RWPE1 (cell line): ENCODE data around the gene EEF1G.

ENCODE experiments used
- CTCF ChIA-PET: fragments of 350-600 bp; sonication (Branson Sonifier 250); formaldehyde crosslinking; extraction: SDS; loops from one replicate; lab custom pipeline; 2021; lab: Yijun Ruan, JAX
- POLR2A ChIA-PET: fragments of 400-600 bp; formaldehyde crosslinking; extraction: SDS; loops from one replicate; lab custom pipeline; 2020; ENCODE audit warnings: antibody characterized with exemption; ENCODE audit not compliant: low non-redundant PET; lab: Yijun Ruan, JAX
- DNase-seq: peaks from one replicate; pipeline ENCODE4 v3.0.0; 2012; ENCODE audit warnings: low spot score
- H3K27ac ChIP-seq: fragments of 450-650 bp; 2 replicates; pipeline ENCODE4 v1.5.1; 2017
- TF ChIP-seq, protein P1 (sequence below): fragments of 450-650 bp; conservative IDR thresholded peaks from 2 replicates; pipeline ENCODE4 v1.5.1; 2017; ENCODE audit warnings: low read depth, mild to moderate bottlenecking

The EEF1G gene

DNA sequence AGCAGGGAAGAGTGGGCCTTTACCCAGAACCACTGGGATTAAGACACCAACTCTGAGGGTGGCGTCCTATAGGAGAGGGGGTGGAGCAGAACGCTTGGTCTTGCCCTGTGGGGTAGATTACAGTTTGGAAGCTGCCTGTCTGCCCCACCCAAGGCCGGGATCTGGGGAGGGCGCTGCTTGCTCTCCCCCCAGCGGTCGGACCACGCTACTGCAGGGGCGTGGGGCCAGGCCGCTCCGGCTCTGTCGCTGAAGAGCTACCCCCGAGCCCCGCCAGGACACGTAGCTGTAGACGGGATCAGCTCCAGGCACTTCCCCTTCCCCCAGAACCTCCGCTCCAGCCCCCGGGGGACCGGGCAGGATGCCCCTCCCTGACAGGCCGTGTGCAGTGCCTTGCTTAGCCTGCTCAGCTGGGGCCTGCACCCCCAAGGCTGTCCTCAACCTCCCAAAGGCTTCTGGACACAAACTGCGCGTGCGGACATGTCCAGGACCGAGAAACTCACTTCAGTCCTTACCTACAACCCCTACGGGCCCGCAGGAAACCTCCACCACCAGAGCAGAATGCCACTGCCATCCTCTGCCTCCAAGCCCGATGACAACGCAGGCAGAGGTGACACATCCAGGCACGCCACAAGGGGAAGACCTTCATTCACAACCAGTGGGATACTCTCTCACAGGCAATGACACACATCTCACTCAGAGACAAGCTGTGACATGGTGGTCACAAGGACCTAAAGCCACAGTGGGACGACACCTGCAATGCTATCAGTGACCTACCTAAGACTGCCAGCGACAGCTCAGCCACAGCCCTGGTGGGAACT is 30.7 kb downstream of the EEF1G start:
- peak overlapping the region; percentile 100 for H3K27ac ChIP-seq
- ChIA-PET CTCF (interaction anchor here (0.5 to 4.8 kb wide), 28 partner anchors 9 to 795 kb away, joined by 3 to 74 read pairs (median 5); no protein-coding TSS in a partner anchor), POLR2A (interaction anchor here (0.6 to 1.1 kb wide), 3 partner anchors 10 to 152 kb away, joined by 3 read pairs; no protein-coding TSS in a partner anchor)
- TF ChIP-seq, protein P1, sequence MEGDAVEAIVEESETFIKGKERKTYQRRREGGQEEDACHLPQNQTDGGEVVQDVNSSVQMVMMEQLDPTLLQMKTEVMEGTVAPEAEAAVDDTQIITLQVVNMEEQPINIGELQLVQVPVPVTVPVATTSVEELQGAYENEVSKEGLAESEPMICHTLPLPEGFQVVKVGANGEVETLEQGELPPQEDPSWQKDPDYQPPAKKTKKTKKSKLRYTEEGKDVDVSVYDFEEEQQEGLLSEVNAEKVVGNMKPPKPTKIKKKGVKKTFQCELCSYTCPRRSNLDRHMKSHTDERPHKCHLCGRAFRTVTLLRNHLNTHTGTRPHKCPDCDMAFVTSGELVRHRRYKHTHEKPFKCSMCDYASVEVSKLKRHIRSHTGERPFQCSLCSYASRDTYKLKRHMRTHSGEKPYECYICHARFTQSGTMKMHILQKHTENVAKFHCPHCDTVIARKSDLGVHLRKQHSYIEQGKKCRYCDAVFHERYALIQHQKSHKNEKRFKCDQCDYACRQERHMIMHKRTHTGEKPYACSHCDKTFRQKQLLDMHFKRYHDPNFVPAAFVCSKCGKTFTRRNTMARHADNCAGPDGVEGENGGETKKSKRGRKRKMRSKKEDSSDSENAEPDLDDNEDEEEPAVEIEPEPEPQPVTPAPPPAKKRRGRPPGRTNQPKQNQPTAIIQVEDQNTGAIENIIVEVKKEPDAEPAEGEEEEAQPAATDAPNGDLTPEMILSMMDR: peak; percentile 97
- DNase-seq: peak; percentile 67

DNA sequence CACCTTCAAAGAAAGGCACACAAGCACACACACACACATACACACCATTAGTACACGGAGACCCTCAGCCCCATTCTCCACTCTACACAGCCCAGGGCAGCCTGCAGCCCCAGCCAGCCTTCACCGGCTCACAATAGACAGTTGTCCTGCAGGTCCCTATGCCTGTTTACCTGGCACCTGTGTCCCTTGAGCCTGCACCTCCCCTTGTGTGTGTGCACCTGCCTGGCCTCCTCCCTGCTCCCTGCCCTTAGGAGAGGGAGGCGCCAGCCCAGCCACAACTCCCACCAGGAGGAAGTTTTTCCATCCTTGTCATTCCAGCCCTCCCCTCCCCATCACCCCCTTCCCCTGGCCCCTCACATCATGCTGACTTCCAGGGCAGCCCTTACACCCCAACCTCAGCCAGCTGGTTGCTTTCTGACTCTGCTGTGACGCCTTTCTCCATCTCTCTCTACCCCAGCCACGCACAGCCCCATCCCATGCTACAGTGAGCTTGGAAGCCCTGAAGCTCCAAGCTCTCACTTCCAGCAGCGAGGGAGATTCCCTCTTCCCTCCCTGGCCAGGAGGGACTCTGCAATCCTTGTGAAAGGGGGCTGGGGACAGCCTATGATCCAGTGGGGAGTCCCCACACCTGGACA is 31.5 kb downstream of the EEF1G start:
- H3K27ac ChIP-seq: peak overlapping the region; percentile 100
- DNase-seq: no peak
- TF ChIP-seq, protein P1: no peak
- ChIA-PET POLR2A (interaction anchor here (0.6 kb wide), 1 partner anchor 152 kb away, joined by 3 read pairs; no protein-coding TSS in a partner anchor), CTCF (interaction anchor here (0.5 to 4.8 kb wide), 21 partner anchors 11 to 149 kb away, joined by 3 to 74 read pairs (median 6); no protein-coding TSS in a partner anchor)

DNA sequence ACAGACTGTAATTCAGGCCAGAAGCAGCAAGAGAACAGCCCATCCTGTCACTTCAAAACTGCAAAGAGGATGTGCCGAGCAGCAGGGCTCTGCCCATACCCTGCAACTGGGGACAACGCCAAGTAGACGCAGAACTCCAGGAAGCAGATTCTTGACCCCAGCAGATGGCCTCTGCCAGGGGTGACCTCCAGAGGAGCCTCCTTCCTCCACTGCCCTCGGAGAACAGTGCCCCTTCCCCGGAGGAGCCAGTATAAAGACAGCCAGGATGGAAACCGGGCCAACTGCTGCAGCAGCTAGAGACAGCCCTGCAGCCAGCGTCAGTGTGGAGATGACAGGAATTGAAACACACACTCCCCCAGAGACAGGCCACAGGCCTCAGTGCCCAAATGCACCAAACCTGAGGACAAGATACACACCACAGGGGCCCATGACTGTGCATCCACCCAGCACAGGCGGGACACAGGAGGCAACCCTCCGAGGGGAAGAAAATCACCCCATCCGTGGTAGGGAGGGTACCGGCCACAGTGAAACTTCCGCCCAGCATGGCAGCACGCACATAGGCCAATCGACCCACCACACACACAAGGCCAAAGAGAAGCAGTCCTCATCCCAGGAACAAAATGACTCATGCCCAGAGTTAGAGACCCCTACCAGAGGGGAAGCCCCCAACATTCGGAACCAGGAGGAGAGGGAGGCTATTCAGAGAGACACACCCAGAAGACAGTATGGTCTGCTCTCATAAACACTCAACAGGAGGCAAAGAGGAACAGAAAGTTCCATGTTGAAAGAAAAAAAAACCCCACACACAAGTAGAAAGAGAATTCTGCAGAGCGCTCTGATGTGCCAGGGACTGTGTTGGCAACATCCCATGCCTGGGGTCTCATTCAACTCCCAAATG is 32.6 kb downstream of the EEF1G start:
- H3K27ac ChIP-seq: peak overlapping the region; percentile 100
- CTCF ChIA-PET: interaction anchor here (0.6 to 4.8 kb wide), 5 partner anchors 33 to 146 kb away, joined by 4 to 33 read pairs (median 7); no protein-coding TSS in a partner anchor
- TF ChIP-seq, protein P1: no peak
- POLR2A ChIA-PET: no interaction called here
- no peak for DNase-seq

DNA sequence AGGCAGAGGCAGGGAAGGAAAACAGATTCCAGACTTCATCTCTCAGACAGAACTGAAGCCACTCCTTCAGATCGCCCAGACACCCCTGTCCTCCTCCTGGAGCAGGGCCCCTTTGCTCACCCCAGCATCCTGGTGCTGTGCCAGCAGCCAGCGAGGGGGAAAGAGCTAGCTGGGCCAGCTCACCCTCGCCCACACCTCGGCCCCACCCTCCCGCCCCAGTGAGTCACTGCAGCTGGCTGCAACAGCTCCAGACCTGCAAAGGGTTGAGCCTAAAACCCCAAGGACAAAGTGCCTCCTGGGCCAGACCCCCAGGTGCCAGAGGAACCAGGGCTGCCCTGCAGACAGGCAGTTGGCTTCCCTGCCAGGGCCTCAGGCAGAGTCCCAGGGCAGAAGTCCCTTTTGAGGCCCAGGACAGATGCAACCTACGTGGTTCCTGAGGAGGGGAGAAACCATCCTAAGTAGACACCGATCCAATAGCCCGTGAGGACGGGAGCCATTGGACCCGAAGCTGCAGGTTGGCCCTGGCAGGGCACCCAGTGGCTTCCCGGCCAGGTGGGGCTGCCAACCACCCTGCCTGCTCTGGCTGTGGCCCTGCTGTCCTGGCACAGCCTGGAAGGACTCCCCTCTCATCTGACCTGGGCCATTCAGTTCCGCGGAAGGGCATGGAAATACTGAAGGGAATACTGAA is 34.3 kb downstream of the EEF1G start:
- DNase-seq: peak; percentile 90
- H3K27ac ChIP-seq: peak overlapping the region; percentile 100
- ChIA-PET CTCF (interaction anchor here (1.0 to 1.6 kb wide), 4 partner anchors 21 to 115 kb away, joined by 3 to 6 read pairs (median 4); no protein-coding TSS in a partner anchor), POLR2A (no interaction called here)
- TF ChIP-seq, protein P1: no peak

DNA sequence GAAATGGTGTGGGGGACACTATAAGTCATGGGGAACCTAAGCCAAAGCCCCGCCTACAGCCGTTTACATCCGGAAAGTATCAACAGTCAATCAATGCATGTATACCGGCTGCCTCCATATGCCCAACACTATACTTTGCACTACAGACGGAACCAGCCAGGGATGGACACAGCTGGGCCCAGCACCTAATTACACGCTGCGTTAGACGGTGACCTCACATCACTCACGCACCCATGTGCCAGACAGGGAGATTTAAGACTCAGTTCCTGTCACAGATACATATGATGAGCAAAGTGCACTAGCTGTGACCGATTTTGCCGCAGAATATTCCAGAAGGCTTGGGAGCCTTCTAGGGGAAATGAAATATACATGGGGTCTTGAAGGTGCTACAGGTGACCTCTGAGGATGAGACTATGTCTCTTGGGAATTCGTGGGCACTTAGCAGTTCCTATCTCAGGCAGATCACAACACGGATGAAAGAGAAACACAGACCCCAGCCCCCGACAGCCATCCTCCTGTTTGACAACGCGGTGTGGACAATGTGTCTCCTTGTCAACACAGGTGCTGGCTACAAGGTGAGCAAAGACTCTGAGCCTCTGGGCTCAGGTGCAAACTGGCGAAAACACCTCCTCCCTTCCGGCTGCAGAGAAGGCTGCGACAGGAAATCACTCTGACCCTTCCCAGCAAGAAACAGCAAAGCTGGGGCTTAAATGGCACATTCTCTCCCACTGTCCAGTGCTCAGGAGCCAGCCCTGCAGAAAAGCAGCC is 35.0 kb downstream of the EEF1G start:
- TF ChIP-seq, protein P1: no peak
- POLR2A ChIA-PET: no interaction called here
- peak overlapping the region; percentile 100 for H3K27ac ChIP-seq
- no peak for DNase-seq
- CTCF ChIA-PET: interaction anchor here (1.6 kb wide), 2 partner anchors 22 to 114 kb away, joined by 4 to 6 read pairs; no protein-coding TSS in a partner anchor
